Activated naive CD4-positive, alpha-beta T cell treated with anti-CD3 and anti-CD28 coated beads for 36 hours (primary cell): ENCODE results near the gene NOSIP. TPM values are rescaled to one million over a fixed set of nuclear protein-coding genes. Genes with fewer than 3 reads are reported as not detected.

Experiments
- CTCF ChIA-PET: fragments of 350-600 bp; sonication (Branson Sonifier 250); formaldehyde crosslinking; loops from one replicate; lab custom pipeline; 2021; ENCODE audit warnings: antibody characterized with exemption; lab: Charles Lee
- DNase-seq: peaks from one replicate; pipeline ENCODE4 v3.0.0-alpha.2; 2020
- H3K27ac Mint-ChIP-seq: one replicate; pipeline ENCODE4 v1.8.0; 2021; ENCODE audit warnings: mild to moderate bottlenecking, mixed read lengths
- H3K27me3 Mint-ChIP-seq: one replicate; pipeline ENCODE4 v1.8.0; 2021; ENCODE audit warnings: low read depth, mixed read lengths
- H3K36me3 Mint-ChIP-seq: one replicate; pipeline ENCODE4 v1.8.0; 2021; ENCODE audit warnings: low read depth, mixed read lengths
- H3K4me1 Mint-ChIP-seq: one replicate; pipeline ENCODE4 v1.8.0; 2021; ENCODE audit warnings: low read depth, mixed read lengths
- H3K4me3 Mint-ChIP-seq: one replicate; pipeline ENCODE4 v1.8.0; 2021; ENCODE audit warnings: mild to moderate bottlenecking, moderate library complexity, mixed read lengths
- H3K9me3 Mint-ChIP-seq: one replicate; pipeline ENCODE4 v1.8.0; 2021; ENCODE audit warnings: mixed read lengths
- intact Hi-C: fragments of 100-400 bp; cut with micrococcal nuclease; formaldehyde crosslinking; loops from one replicate; pipeline ENCODE4 v1.15.1; 2023
- total RNA-seq, 2 experiments: library from RNA; stranded (reverse); gene quantifications; one replicate each; pipeline ENCODE4 v1.2.3, GENCODE V29; 2021

The NOSIP gene
- total RNA-seq, 2 experiments from 2014 or later, result 76.4 to 77.4 TPM

- H3K27me3 Mint-ChIP-seq, result no peaks in the 10 kb centered on the region
- CTCF ChIA-PET, result interaction anchor here (0.6 to 1.0 kb wide), 2 partner anchors 20 to 71 kb away, joined by 3 read pairs; no protein-coding TSS in a partner anchor
- H3K27ac Mint-ChIP-seq, result no peak overlapping the region
- intact Hi-C loops, result no loop called here
- no peak overlapping the region for H3K4me3 Mint-ChIP-seq
- peaks cover 5% of the 10 kb centered on the region for H3K36me3 Mint-ChIP-seq
- peaks cover 13% of the 10 kb centered on the region for H3K4me1 Mint-ChIP-seq
- DNase-seq, result no peak
- H3K9me3 Mint-ChIP-seq, result no peaks in the 10 kb centered on the region
Measured at GRCh38 chr19:49609499-49610092, 29.2 kb upstream of the NOSIP start.

- no peaks in the 10 kb centered on the region for H3K9me3 Mint-ChIP-seq
- intact Hi-C loops, result no loop called here
- CTCF ChIA-PET, result no interaction called here
Measured at GRCh38 chr19:49605605-49606004, 25.2 kb upstream of the NOSIP start.

GRCh38 chr19:49602806-49603205, 22.4 kb upstream of the NOSIP start:
- Mint-ChIP-seq H3K27ac (no peak overlapping the region), H3K27me3 (no peaks in the 10 kb centered on the region), H3K4me1 (peaks cover 17% of the 10 kb centered on the region), H3K9me3 (no peaks in the 10 kb centered on the region), H3K36me3 (peaks cover 19% of the 10 kb centered on the region), H3K4me3 (no peak overlapping the region)
- CTCF ChIA-PET, result no interaction called here
- intact Hi-C loops, result no loop called here
- no peak for DNase-seq

More at GRCh38 chr19:49605605-49606004, 25.2 kb upstream of the NOSIP start:
- peaks cover 7% of the 10 kb centered on the region for H3K36me3 Mint-ChIP-seq
- peaks cover 9% of the 10 kb centered on the region for H3K4me1 Mint-ChIP-seq
- DNase-seq, result no peak
- H3K4me3 Mint-ChIP-seq, result no peak overlapping the region
- H3K27me3 Mint-ChIP-seq, result no peaks in the 10 kb centered on the region
- H3K27ac Mint-ChIP-seq, result no peak overlapping the region

- Mint-ChIP-seq H3K27me3 (no peaks in the 10 kb centered on the region), H3K27ac (no peak overlapping the region), H3K36me3 (peaks cover 19% of the 10 kb centered on the region), H3K4me1 (peaks cover 17% of the 10 kb centered on the region), H3K9me3 (no peaks in the 10 kb centered on the region), H3K4me3 (no peak overlapping the region)
- no peak for DNase-seq
- intact Hi-C loops, result no loop called here
- CTCF ChIA-PET, result no interaction called here
Measured at GRCh38 chr19:49601482-49602038, 21.2 kb upstream of the NOSIP start.

GRCh38 chr19:49599378-49600295, 19.3 kb upstream of the NOSIP start:
- Mint-ChIP-seq H3K4me3 (no peak overlapping the region), H3K4me1 (peaks cover 17% of the 10 kb centered on the region), H3K36me3 (peaks cover 19% of the 10 kb centered on the region), H3K9me3 (no peaks in the 10 kb centered on the region), H3K27ac (no peak overlapping the region), H3K27me3 (no peaks in the 10 kb centered on the region)
- DNase-seq, result no peak
- intact Hi-C loops, result no loop called here
- CTCF ChIA-PET, result no interaction called here

- no peak overlapping the region for H3K4me3 Mint-ChIP-seq
- CTCF ChIA-PET, result interaction anchor here (1.0 kb wide), 1 partner anchor 29 kb away, joined by 4 read pairs; no protein-coding TSS in a partner anchor
- no peaks in the 10 kb centered on the region for H3K9me3 Mint-ChIP-seq
- intact Hi-C loops, result no loop called here
- peaks cover 25% of the 10 kb centered on the region for H3K4me1 Mint-ChIP-seq
- H3K27ac Mint-ChIP-seq, result no peak overlapping the region
- peaks cover 25% of the 10 kb centered on the region for H3K36me3 Mint-ChIP-seq
- DNase-seq, result no peak
- no peaks in the 10 kb centered on the region for H3K27me3 Mint-ChIP-seq
Measured at GRCh38 chr19:49597703-49597974, 17.3 kb upstream of the NOSIP start.

GRCh38 chr19:49596954-49597702, 16.8 kb upstream of the NOSIP start:
- Mint-ChIP-seq H3K27me3 (no peaks in the 10 kb centered on the region), H3K36me3 (peaks cover 25% of the 10 kb centered on the region), H3K4me3 (no peak overlapping the region), H3K4me1 (peaks cover 25% of the 10 kb centered on the region), H3K27ac (no peak overlapping the region), H3K9me3 (no peaks in the 10 kb centered on the region)
- no peak for DNase-seq
- CTCF ChIA-PET, result interaction anchor here (1.0 kb wide), 1 partner anchor 28 kb away, joined by 4 read pairs; no protein-coding TSS in a partner anchor
- intact Hi-C loops, result no loop called here

- Mint-ChIP-seq H3K36me3 (peaks cover 25% of the 10 kb centered on the region), H3K9me3 (no peaks in the 10 kb centered on the region), H3K4me1 (peaks cover 22% of the 10 kb centered on the region), H3K27ac (no peak overlapping the region), H3K27me3 (no peaks in the 10 kb centered on the region), H3K4me3 (no peak overlapping the region)
- DNase-seq, result no peak
- intact Hi-C loops, result no loop called here
- CTCF ChIA-PET, result no interaction called here
Measured at GRCh38 chr19:49596407-49596806, 16.1 kb upstream of the NOSIP start.

- Mint-ChIP-seq H3K9me3 (no peaks in the 10 kb centered on the region), H3K36me3 (peaks cover 22% of the 10 kb centered on the region), H3K27ac (no peak overlapping the region), H3K4me3 (no peak overlapping the region), H3K27me3 (no peaks in the 10 kb centered on the region), H3K4me1 (peaks cover 20% of the 10 kb centered on the region)
- intact Hi-C loops, result no loop called here
- no peak for DNase-seq
- CTCF ChIA-PET, result interaction anchor here (0.6 kb wide), 1 partner anchor 61 kb away, joined by 3 read pairs; no protein-coding TSS in a partner anchor
Measured at GRCh38 chr19:49595819-49596404, 15.6 kb upstream of the NOSIP start.

- no peak for DNase-seq
- no peak overlapping the region for H3K4me3 Mint-ChIP-seq
- CTCF ChIA-PET, result interaction anchor here (0.6 kb wide), 1 partner anchor 61 kb away, joined by 3 read pairs; no protein-coding TSS in a partner anchor
- intact Hi-C loops, result loop anchor here (5.0 kb wide), 3 partner anchors 217 to 787 kb away; partner anchors contain the start of genes FUZ, POLD1 and PTOV1
- no peaks in the 10 kb centered on the region for H3K27me3 Mint-ChIP-seq
- H3K36me3 Mint-ChIP-seq, result peaks cover 19% of the 10 kb centered on the region
- H3K4me1 Mint-ChIP-seq, result peaks cover 18% of the 10 kb centered on the region
- no peaks in the 10 kb centered on the region for H3K9me3 Mint-ChIP-seq
- H3K27ac Mint-ChIP-seq, result no peak overlapping the region
Measured at GRCh38 chr19:49594993-49595818, 14.8 kb upstream of the NOSIP start.
